Suppressor macrophage treated with lipopolysaccharide for 1 hour (primary cell): ENCODE results near the gene LARGE1.
A peak's percentile ranks its signal among the peaks of the same experiment; 100 is the strongest.

Experiments used
- DNase-seq, 3 donors: peaks; one replicate each; pipeline ENCODE4 v3.0.0-alpha.2; 2020 to 2022

Gene LARGE1

DNA sequence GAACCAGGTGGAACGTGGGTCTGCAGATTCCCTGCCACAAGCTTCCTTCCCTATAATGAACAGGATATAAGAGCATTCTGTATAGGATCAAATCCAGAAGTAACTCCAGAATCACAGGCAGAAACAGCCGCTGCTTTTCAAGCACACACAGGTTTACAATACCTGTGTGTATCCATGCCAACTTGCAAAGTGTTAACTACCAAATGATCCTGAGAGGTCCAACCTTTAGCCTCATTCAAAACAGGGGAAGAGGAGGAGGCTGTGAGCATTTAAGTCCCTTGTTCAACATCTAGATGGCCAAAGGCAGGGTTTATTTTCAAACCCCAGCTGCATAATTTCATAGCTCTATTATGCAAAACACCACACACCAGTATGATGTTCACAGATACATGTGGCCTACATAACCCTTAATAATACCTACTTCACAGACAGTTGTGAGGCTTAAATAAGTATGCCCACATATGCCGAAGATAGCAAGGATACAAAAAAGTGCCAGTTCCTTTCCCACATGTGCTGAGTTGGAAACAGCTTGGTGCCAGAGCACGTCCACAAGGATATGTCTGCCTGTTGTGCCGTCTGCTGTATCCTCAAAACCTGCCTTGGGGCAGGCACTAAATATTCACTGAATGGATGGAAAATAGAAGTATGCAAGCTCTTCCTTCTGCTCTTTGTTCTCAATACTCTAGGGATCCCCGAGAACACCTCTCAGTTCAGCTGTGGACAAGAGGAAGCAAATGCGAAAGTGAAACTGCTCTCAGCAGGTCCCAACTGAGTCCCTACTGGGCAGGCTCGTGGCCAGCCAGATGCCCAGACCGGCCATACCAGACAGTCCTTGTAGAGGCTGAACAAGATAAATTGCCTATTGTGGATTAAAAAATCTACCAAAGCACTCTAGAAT, 66.8 kb downstream of the LARGE1 start:
- peak; percentile 49 to 74 (median 70) for DNase-seq

DNA sequence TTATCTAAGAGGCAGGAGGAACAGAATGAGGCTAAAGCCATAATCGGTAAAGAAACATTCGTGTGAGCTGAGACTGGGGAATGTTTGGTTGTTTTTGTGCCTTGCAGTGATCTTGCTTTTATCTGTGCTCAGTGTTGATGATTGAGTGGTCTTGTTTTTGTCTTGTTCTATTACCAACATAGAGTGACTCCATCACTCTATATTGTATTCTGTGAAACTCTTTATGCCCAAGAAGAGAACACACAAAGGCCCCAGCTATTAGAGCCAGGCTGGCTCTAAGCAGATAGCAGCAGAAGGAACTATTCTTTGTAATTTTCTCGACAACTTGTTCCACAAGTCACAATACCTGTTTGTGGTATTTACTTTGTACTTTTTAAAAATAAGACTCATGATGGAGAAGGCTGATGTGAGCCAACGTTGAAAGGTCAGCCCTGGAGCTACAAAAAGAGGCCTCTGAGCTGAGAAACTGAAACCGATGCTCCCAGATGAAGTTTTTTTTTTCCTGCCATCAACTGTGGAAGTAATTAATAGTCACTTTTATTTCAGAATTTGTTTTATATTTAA, 68.4 kb downstream of the LARGE1 start:
- no peak for DNase-seq

DNA sequence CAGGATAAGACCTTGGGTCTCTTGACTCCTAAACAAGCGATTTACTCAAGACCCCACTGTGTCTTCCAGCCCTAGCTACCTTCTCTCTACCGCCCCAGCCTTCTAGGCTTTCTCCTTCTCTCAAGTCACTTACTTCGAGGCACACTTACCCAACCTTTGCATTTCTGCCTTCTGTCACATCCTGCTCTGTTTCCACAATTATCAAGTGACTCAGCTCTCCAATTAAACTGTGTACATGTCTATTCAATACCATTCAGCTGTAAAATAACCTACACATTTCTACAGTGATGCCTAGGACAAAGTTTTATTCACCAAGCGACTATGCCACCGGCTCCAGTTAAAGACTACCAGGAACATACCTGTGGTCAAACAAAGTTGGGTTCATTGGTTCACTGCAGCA, 69.0 kb downstream of the LARGE1 start:
- no peak for DNase-seq

DNA sequence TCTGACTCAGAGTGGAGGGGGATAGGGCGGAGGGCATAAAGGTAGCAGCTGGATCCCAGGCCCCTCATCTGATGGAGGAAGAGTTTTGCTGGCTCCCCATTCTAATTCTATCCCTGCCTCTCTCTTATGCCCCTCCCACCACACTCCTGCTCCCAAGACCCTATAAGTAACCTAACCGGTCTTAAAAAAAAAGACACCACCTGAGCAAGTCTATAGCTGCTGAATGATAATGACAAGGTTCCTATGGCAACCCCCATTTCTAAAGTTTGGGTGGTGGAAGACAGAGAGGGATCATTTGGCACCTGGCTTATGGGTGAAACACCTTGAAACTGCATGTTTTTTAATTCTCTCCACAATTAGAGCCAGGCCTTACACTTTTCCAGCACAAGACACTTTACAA, 69.6 kb downstream of the LARGE1 start:
- DNase-seq: no peak

DNA sequence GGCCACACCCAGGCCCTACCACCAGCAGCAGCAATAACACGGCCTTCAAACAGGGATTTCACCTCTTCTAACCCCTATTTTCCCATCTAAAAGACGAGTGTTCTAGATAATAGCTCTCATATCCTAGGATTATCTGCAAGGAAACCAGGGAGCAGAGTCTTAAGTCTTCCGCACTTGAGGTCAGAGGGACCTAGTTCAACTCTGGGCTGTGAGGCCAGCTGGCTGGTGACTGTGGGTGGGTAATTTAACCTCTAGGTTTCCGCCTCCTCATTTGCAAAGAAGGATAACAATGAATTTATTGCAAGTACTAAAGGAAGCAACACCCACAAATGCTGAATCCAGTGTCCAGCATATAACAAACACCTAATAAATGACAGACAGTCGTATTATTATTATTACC, 70.1 kb downstream of the LARGE1 start:
- no peak for DNase-seq

DNA sequence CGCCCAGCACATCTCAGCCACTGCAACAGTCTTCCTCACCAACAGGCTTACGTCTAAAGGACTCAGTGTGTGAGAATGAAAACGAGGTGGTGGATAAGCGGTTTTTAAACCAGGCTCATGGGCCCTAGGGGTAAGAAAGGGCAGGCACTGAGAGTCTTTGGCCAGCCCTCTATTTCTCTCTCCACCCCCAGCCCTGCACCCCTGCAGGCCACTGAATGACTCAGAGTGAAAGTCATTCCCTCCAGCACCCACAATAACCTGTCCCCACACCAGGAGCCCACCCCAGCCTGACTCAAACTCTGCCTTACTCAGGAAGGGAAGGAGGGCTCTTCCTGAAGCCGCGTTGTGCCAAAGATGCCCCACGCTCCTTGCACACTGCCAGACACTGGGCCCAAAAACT, 72.0 kb downstream of the LARGE1 start:
- no peak for DNase-seq

DNA sequence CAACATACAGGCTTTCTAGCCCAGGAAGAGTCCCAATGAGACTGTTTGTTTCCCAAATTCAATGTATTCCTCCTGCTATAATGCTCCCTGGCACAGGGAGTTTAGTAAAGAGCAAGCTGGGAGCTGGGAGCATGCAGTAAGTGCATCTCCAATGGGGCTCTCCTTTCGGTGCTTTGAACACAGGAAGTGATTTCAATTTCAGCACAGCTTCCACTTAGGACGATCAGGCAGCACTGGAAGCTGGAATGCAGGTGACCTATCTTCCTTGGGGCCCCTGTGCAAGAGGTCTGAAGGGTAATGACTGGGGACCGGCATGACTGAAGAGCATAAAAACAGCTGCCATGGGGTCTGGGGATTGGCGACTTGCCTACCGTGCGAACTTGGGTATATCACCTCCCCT, 76.0 kb downstream of the LARGE1 start:
- no peak for DNase-seq

DNA sequence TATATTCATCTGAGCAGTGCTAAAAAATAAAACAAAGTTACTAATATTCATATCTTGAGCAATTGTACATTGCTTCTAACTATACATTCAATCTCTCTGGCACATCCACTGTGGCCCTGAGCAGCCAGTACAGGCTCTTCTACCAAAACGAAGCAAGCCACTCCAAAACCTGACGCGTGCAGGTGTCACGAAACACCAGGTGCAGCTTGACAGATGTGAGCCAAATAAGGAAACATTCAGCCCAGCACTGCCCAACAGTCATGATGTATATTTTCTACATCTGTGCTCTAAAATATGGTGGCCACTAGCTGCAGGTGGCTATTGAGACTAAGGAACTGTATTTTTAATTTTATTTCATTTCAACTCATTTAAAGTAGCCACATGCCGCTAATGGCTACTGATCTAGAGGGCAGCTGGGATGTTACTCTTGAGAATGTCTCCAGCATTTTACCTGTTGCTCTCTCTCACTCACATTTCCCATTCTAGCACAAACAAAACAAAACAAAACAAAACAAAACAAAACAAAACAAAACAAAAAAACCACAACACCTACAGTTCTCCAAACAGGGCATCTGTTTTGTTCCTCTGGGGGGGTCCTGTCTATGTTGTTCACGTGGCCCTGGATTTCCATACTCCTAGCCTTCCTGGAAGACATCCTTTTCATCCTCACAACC, 77.7 kb downstream of the LARGE1 start:
- DNase-seq: no peak

DNA sequence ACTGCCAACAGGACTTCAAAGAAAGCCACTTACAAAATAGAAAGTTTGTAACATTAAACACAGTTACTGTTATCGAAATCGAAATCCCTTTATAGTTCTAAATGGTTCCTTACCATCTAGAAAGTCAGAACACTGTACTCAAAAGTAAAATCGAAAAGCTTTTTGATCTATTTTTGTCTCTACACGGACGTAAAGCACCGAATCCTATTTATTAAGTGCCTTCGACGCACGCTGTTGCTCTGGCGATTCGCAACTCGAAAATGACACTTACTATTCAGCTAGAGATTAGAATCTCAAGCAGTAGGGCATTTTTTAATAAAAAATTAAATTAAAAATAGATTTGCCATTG, 78.3 kb downstream of the LARGE1 start:
- no peak for DNase-seq

DNA sequence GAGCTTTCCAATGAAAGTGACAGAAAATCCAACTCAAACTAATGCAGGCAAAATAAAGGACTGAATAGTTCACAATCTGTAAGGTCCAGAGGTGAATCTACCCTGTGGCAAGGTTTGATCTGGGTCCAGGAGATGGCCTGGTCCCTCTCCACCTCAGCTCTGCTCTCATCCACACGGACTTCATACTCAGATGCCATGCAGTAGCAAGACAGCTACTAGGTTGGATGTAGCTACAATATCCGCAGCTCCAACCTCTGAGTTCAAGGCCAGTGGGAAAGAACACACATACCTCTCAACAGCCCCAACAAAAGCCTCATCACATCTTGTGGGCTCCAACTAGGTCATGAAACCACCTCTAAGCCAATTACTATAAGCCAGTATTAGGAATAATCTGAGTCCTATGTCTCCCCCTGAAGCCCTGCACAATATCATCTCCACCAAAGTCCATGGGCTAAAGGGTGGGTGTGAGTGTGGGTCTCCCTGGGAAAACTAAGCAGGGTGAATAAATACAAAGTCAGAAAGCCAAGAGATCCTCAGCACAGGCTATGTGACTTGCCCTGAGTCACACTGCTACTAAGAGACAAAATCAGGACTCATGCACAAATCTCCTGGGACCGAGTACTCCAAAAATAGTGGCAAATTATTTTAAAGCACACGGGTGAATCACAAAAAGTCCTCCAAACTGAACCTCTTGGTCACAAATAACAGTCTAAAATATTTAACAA, 78.8 kb downstream of the LARGE1 start:
- DNase-seq: no peak

DNA sequence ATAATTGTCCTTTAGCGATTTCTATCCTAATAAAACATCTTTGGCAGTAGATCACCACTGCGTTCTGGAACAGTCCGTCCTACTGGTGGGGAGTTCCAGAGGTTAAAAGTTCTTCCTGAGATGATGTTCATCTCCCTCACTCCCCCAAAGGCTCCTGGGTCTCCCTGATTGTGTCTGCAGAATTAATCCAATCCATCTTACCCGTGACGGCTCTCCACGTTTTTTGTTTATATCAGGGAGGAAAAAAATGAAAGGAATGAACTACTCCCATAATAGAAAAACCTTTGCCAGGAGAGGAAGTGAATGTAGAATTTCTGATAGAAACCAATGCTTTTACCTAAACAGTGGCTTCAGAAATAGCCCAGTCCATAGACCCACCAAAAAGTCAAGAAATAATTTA, 81.6 kb downstream of the LARGE1 start:
- no peak for DNase-seq

DNA sequence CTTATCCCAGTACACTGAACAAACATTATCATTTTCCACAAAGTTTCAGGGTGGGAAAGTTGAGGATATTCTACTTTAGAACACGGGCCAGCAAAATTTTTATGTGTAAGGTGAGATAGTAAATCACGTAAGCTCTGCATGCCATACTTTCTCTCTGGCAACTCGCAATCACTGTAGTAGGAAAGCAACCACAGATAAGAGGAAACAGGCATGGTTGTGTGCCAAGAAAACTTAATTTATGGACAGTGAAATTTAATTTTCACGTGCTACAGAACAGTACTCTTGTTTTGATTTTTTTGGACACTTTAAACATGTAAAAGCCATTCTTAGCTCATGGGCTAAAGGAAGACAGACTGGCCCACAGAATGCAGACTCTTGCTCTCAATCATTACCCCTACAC, 82.5 kb downstream of the LARGE1 start:
- no peak for DNase-seq

DNA sequence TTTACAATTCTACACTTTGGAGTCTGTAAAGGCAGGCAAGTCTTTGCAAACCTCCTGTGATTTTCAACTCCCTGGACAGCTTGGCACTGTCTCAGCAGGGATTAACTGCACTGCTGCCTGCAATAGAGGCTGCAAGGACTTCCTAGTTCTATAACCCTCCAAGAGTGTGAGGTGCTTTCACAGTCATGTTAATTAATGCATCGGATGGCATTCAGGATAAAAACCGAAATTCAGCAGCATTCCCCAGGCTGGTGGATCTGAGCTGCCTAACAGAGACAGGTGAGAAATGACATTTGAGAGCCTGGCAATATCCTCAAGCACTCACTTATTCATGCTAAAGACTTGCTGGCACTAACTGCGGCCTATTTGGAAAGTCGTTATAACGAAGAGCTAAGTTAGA, 85.0 kb downstream of the LARGE1 start:
- DNase-seq: no peak

DNA sequence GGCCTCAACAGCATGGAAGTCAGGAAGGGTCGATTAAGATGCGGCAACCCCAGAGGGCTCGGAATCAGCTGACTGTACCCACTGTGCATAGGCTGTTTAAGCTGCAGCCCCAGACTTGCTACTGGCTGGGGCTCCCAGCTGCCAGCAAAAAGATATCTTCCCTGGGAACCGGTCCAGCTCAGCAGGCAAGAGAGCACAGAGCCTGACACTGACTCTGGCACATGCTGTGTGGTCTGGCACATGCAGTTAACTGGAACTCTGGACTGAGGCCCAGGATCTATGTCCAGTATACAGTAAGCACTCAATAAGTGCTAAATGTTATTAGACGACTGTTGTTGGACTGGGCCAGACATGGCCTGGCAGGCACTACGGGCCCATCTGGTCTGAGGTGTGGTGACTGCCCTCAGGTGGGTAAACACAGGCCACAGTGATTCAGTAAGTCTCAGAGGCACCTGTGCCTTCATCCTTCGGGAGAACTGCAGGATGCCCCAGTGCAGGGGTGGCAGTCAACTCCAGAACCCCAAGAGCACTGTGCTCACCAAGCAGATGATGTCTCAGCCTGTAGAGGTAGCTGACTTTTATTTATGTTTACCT, 87.6 kb downstream of the LARGE1 start:
- DNase-seq: no peak

DNA sequence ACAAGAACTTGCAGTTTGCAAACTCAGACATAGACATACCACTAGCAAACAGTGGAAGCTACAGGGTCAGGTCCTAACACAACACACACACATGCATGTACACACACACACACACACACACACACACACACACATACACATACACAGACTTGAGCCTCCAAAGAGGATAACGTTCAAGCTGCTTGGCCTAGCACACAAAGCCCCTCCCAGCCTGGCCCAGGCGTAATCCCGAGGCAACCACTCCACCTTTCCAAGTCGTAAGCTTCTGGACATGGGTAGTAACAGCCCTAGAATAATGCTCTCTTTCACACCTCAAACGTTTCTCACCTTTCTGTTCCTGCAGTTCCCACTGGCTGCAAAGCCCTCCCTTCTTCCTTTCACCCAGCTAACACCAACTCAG, 88.6 kb downstream of the LARGE1 start:
- DNase-seq: no peak

DNA sequence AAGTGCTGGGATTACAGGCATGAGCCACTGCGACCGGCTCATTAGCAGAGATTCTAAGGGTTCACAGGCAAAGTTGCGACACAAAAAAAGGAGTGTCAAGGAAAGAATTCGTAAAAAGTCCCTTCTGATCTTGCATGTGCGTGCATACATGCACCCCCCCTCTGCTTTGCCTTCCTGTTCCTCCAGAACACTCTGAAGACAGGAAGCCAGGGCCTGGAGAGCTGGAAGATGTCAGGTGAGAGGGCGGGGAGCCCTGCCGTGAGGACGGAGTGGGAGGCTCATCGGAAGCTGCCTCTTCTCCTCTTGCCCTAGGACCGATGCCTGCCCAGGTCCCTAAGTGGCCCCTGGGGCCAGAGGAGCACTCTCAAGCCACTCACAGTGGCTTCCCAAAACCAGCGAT, 89.1 kb downstream of the LARGE1 start:
- no peak for DNase-seq

DNA sequence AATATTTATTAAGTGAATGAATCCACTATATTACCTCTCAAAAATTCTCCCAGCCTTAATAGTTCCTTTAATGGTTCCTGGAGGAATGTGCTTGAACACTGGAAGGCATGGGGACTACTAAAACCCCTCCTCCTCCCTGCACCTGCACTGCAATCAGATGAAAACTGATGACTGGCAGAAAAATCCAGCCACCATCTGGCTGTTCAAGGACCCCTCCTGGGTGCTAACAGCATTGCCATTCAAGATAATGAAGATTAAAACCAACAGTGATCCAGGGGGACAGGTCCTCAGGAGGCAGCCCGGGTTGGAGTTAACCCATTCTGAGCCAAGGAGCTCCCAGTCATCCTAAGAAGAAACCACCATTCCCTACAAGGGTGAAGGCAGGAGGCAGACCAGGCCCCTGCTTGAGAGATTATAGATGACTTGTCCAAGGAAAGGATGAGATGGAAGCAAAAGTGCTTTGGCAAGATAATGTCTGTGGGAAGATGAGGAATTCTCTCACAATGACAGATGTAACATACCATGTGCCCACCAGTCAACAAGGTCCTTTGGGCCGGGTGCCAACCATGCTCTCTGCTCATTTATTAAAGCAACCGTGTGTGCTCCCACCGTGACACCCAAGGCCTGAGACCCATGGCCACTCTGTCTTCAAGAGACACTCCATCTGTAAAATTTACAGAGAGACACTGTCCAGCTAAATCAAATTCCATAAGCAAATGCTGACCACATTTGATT, 90.6 kb downstream of the LARGE1 start:
- DNase-seq: no peak

DNA sequence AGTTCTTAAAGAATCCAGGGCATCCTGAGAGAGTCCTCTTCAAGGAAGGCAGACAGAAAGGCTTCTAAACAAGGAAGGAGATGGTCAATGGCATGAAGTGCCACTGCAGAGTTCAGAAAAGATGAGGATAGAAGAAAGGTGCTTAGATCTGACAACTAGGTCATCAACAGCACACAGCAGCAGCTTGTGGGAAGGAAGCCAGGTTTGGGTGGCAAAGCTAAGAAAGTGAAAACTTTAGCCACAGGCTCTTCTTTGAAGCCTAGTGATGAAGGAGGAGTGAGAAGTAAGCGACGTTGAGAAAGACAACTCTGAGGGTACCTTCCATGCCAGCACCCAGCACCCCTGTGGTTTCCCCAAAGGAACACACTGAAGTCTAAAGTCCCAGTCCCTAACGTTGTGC, 92.0 kb downstream of the LARGE1 start:
- no peak for DNase-seq

DNA sequence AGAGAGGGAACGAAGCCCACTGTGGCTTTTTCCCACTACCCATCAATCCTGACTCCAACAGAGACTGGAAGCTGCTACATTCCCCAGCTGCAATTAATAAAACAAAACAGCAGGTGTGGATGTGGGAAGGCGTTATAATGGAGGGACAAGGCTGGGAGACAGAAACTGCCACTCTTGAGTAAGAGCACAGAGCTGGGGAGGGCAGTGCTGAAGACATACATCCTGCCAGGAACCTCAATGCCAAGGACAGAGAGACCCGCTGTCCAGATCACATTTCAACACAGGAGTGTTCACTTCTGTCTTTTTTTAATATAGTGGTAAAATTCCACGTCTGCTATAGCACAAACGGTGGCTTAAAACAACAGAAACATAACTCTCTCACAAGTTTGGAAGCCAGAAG, 94.5 kb downstream of the LARGE1 start:
- DNase-seq: no peak

DNA sequence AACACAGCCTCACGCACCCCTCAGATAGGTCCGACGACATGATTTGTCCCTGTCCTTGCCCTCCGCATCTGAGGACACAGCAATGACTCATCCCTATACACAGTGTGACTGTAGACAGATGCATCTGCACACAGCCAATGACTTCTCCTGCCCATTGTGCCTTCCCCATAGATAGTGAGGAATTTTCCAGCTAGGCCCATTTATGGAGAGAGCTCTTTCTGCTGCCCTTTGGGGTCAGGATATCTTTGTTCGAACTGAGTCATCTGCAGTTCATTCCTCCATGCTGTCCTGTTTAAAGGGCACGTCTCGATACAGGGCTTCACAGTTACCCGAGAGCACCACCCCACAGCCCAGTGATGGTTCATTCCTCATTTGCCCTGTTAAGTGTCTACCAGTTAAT, 96.7 kb downstream of the LARGE1 start:
- DNase-seq: no peak

DNA sequence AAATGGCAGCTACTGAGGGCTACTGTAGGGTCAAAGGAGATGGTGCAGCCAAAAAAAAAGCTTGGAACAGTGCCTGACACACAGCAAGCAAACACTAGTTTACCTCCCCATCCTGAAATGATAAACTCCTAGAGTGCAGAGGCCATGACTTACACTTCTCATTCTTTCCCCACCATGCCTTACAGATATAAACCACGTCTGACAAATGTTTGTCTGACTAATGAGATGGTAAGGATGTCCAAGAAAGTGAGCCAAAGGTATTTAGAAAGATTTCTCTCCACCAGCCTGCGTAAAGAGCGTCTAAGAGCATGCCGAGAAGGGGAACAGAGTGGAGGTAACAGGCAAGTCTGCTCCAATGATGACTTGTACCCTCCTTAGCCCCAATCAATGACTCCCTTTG, 99.0 kb downstream of the LARGE1 start:
- DNase-seq: no peak

DNA sequence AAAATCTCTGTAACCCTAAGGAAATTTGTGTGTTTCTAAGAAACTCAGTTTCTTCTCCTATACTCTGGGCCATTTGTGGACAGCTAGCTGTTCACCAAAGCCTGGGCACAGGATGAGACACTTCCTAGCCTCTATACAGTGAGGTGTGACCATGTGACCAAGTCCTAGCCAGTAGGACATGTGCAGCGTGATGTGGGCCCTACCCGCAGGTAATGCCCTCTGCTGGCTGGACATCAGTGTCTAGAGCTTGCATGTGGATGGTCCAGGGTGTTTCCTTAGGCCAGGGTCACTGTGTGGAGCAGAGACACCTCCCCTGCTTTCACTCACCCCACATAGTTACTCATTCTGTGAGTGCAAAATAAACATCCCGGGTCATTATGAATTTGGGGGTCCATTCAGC, 100.5 kb downstream of the LARGE1 start:
- DNase-seq: no peak
